ENCODE data around the gene DOCK3. TPM values are rescaled to one million over a fixed set of nuclear protein-coding genes. Genes with fewer than 3 reads are reported as not detected.

The DOCK3 gene
- polyA plus RNA-seq, 1 donor from 2014 or later: 15.6 TPM

GRCh38 chr3:51353691-51354090, 679.0 kb downstream of the DOCK3 start:
- no peak overlapping the region for H3K9ac ChIP-seq (ENCODE audit: low read length)
- H3K4me2 ChIP-seq (ENCODE audit: low read length): no peak overlapping the region
- H3K4me3 ChIP-seq (ENCODE audit: low read length): no peak overlapping the region
- H3K27me3 ChIP-seq (ENCODE audit: insufficient read depth, low read depth, low read length): no peaks in the 10 kb centered on the region
- H3K36me3 ChIP-seq (ENCODE audit: insufficient read depth, low read length): no peaks in the 10 kb centered on the region
- H3F3A ChIP-seq (ENCODE audit: insufficient read depth, low read length, poor library complexity, severe bottlenecking): no peaks in the 10 kb centered on the region
- H4K20me1 ChIP-seq (ENCODE audit: insufficient read depth): no peaks in the 10 kb centered on the region
- no peak overlapping the region for H2AFZ ChIP-seq (ENCODE audit: low read depth, low read length)
- no peak overlapping the region for H3K27ac ChIP-seq (ENCODE audit: low read length)
- TF ChIP-seq EP300 (conservative IDR thresholded peaks at IDR 0.05; ENCODE audit: poor library complexity, severe bottlenecking) (no peak), EZH2 (IDR thresholded peaks at IDR 0.05; ENCODE audit: borderline replicate concordance, insufficient read depth, low read length, poor library complexity, severe bottlenecking) (no peak), CTCF (IDR thresholded peaks at IDR 0.05; ENCODE audit: poor library complexity, severe bottlenecking) (no peak), SMC3 (conservative IDR thresholded peaks at IDR 0.05; ENCODE audit: poor library complexity) (no peak), REST (IDR thresholded peaks at IDR 0.05; ENCODE audit: borderline replicate concordance) (no peak), TAF1 (IDR thresholded peaks at IDR 0.05; ENCODE audit: low read depth) (no peak), RAD21 (conservative IDR thresholded peaks at IDR 0.05) (no peak), POLR2AphosphoS5 (IDR thresholded peaks at IDR 0.05) (no peak)
- no peaks in the 10 kb centered on the region for H3K79me2 ChIP-seq (replicated peaks; ENCODE audit: insufficient read depth, low read length)
- no peaks in the 10 kb centered on the region for H3K9me3 ChIP-seq (ENCODE audit: low read length)
- H3K9me2 ChIP-seq (ENCODE audit: insufficient read depth, low read length): no peaks in the 10 kb centered on the region

- Histone ChIP-seq H3F3A (ENCODE audit: insufficient read depth, low read length, poor library complexity, severe bottlenecking) (no peaks in the 10 kb centered on the region), H3K79me2 (replicated peaks; ENCODE audit: insufficient read depth, low read length) (no peaks in the 10 kb centered on the region), H3K4me2 (ENCODE audit: low read length) (no peak overlapping the region), H3K27ac (ENCODE audit: low read length) (no peak overlapping the region), H4K20me1 (ENCODE audit: insufficient read depth) (no peaks in the 10 kb centered on the region), H2AFZ (ENCODE audit: low read depth, low read length) (no peak overlapping the region), H3K9ac (ENCODE audit: low read length) (no peak overlapping the region), H3K4me3 (ENCODE audit: low read length) (no peak overlapping the region), H3K27me3 (ENCODE audit: insufficient read depth, low read depth, low read length) (no peaks in the 10 kb centered on the region), H3K9me2 (ENCODE audit: insufficient read depth, low read length) (no peaks in the 10 kb centered on the region), H3K9me3 (ENCODE audit: low read length) (no peaks in the 10 kb centered on the region), H3K36me3 (ENCODE audit: insufficient read depth, low read length) (no peaks in the 10 kb centered on the region)
- TF ChIP-seq EZH2 (IDR thresholded peaks at IDR 0.05; ENCODE audit: borderline replicate concordance, insufficient read depth, low read length, poor library complexity, severe bottlenecking): no peak
- TF ChIP-seq MXI1 (conservative IDR thresholded peaks at IDR 0.05; ENCODE audit: poor library complexity, severe bottlenecking): no peak
- no peak for TF ChIP-seq RAD21 (conservative IDR thresholded peaks at IDR 0.05)
- TF ChIP-seq POLR2AphosphoS5 (IDR thresholded peaks at IDR 0.05): no peak
- TF ChIP-seq TAF1 (IDR thresholded peaks at IDR 0.05; ENCODE audit: low read depth): no peak
- TF ChIP-seq CTCF (IDR thresholded peaks at IDR 0.05; ENCODE audit: poor library complexity, severe bottlenecking): no peak
- TF ChIP-seq SMC3 (conservative IDR thresholded peaks at IDR 0.05; ENCODE audit: poor library complexity): no peak
- no peak for TF ChIP-seq EP300 (conservative IDR thresholded peaks at IDR 0.05; ENCODE audit: poor library complexity, severe bottlenecking)
- no peak for TF ChIP-seq REST (IDR thresholded peaks at IDR 0.05; ENCODE audit: borderline replicate concordance)
Measured at GRCh38 chr3:51354172-51354571, 679.4 kb downstream of the DOCK3 start.

All from neural cell (in vitro differentiated cells).